GM12878 (cell line): Measurements from ENCODE around the gene COMMD1. TPM values are rescaled to one million over a fixed set of nuclear protein-coding genes. Genes with fewer than 3 reads are reported as not detected.

Experiments
- ATAC-seq: fragments of 200-7000 bp; cut with Tn5 transposase; 3 replicates; pipeline ENCODE4 v1.9.1; 2020; ENCODE audit warnings: mild to moderate bottlenecking, moderate library complexity
- BruUV-seq: library from RNA; stranded (reverse); fragments of 400-500 nt; replicated peaks from 2 replicates; lab custom pipeline; 2021; lab: Mats Ljungman, UMichigan
- CTCF ChIA-PET: fragments of 300-600 bp; sonication (Branson Sonifier 250); formaldehyde crosslinking; extraction: SDS; loops from one replicate; lab custom pipeline; 2021; ENCODE audit warnings: inconsistent platforms; lab: Yijun Ruan, JAX
- POLR2A ChIA-PET: fragments of 350-600 bp; formaldehyde crosslinking; extraction: SDS; loops from one replicate; lab custom pipeline; 2021; ENCODE audit warnings: inconsistent platforms; lab: Charles Lee
- RAD21 ChIA-PET: fragments of 300-600 bp; sonication (Branson Sonifier 250); formaldehyde crosslinking; loops from one replicate; lab custom pipeline; 2023; ENCODE audit warnings: antibody characterized with exemption; ENCODE audit not compliant: unreplicated experiment; lab: Charles Lee
- SMC1A ChIA-PET: fragments of 300-600 bp; sonication (Branson Sonifier 250); formaldehyde crosslinking; loops from one replicate; lab custom pipeline; 2023; ENCODE audit not compliant: unreplicated experiment, uncharacterized antibody; lab: Charles Lee
- DNase-seq: peaks from one replicate; pipeline ENCODE4 v3.0.0-alpha.2; 2011; ENCODE audit warnings: low read depth, low spot score
- FAIRE-seq: peaks from 3 replicates; lab custom pipeline; 2011; peaks lifted over from hg19 to GRCh38; lab: Jason Lieb, UNC
- H2AFZ ChIP-seq: 2 replicates; pipeline ENCODE4 v1.6.0; 2011; ENCODE audit warnings: low read depth, low read length, control low read depth; ENCODE audit not compliant: control insufficient read depth
- H3K27ac ChIP-seq: 2 replicates; pipeline ENCODE4 v1.5.1; 2011; ENCODE audit warnings: control low read depth; ENCODE audit not compliant: control insufficient read depth, insufficient read depth
- H3K27me3 ChIP-seq, 2 experiments: replicated peaks in 1 of 2; 2 replicates each; pipeline versions ENCODE4 v1.6.0 to v1.6.1; 2011; ENCODE audit warnings: low read length in 1 of 2; ENCODE audit not compliant: control insufficient read depth in 2 of 2, insufficient read depth in 2 of 2
- H3K36me3 ChIP-seq, 2 experiments: 2 replicates each; pipeline ENCODE4 v1.5.1; 2011; ENCODE audit warnings: low read length in 1 of 2; ENCODE audit not compliant: control insufficient read depth in 2 of 2, insufficient read depth in 2 of 2
- H3K4me1 ChIP-seq: 2 replicates; pipeline ENCODE4 v1.6.1; 2011; ENCODE audit warnings: mild to moderate bottlenecking, low read length, moderate library complexity, mixed read lengths; ENCODE audit not compliant: control insufficient read depth, insufficient read depth
- H3K4me2 ChIP-seq: 2 replicates; pipeline ENCODE4 v1.6.0; 2011; ENCODE audit warnings: control low read depth; ENCODE audit not compliant: control insufficient read depth, insufficient read depth
- H3K4me3 ChIP-seq: fragments of 200-600 bp; sonication (generic); 2 replicates; pipeline ENCODE4 v1.5.1; 2016
- H3K79me2 ChIP-seq: 2 replicates; pipeline ENCODE4 v1.6.0; 2011; ENCODE audit warnings: low read length; ENCODE audit not compliant: control insufficient read depth, insufficient read depth
- H3K9ac ChIP-seq: 2 replicates; pipeline ENCODE4 v1.8.0; 2011; ENCODE audit warnings: low read length, control low read depth, mixed read lengths; ENCODE audit not compliant: control insufficient read depth, insufficient read depth
- H3K9me3 ChIP-seq: replicated peaks from 3 replicates; pipeline ENCODE4 v1.5.1; 2011; ENCODE audit warnings: mild to moderate bottlenecking, low read length; ENCODE audit not compliant: control insufficient read depth, insufficient read depth
- H4K20me1 ChIP-seq: 2 replicates; pipeline ENCODE4 v1.6.0; 2011; ENCODE audit not compliant: control insufficient read depth, insufficient read depth
- BMI1 ChIP-seq: fragments of 450-650 bp; IDR thresholded peaks from 2 replicates; pipeline ENCODE4 v1.6.1; 2016; ENCODE audit warnings: mild to moderate bottlenecking, moderate library complexity, borderline replicate concordance
- BRCA1 ChIP-seq: IDR thresholded peaks from 2 replicates; pipeline ENCODE4 v1.6.1; 2011; ENCODE audit warnings: low read depth, low read length, improper control_type of control experiment
- CBX3 ChIP-seq: fragments of 200-600 bp; sonication (generic); IDR thresholded peaks from 2 replicates; pipeline ENCODE4 v1.6.1; 2016; ENCODE audit warnings: low read depth, borderline replicate concordance
- DPF2 ChIP-seq: fragments of 450-650 bp; IDR thresholded peaks from 2 replicates; pipeline ENCODE4 v1.6.1; 2017; ENCODE audit warnings: mild to moderate bottlenecking
- ESRRA ChIP-seq: IDR thresholded peaks from 2 replicates; pipeline ENCODE4 v1.6.1; 2012; ENCODE audit warnings: mild to moderate bottlenecking, low read length, improper control_type of control experiment
- FOS ChIP-seq: IDR thresholded peaks from 3 replicates; pipeline ENCODE4 v1.6.1; 2011; ENCODE audit warnings: borderline replicate concordance; ENCODE audit not compliant: insufficient read length; ENCODE audit errors: extremely low read depth
- HCFC1 ChIP-seq: fragments of 150-350 bp; IDR thresholded peaks from 2 replicates; pipeline ENCODE4 v1.6.1; 2014; ENCODE audit warnings: low read length
- JUND ChIP-seq: IDR thresholded peaks from 2 replicates; pipeline ENCODE4 v1.6.1; 2012; ENCODE audit warnings: low read depth, mild to moderate bottlenecking, low read length, improper control_type of control experiment, moderate library complexity
- LARP7 ChIP-seq: fragments of 450-650 bp; IDR thresholded peaks from 2 replicates; pipeline ENCODE4 v1.6.1; 2017; ENCODE audit warnings: mild to moderate bottlenecking
- MTA3 ChIP-seq: IDR thresholded peaks from 2 replicates; pipeline ENCODE4 v1.6.1; 2012; ENCODE audit warnings: low read length, inconsistent platforms, borderline replicate concordance
- NFYB ChIP-seq: IDR thresholded peaks from 2 replicates; pipeline ENCODE4 v1.6.1; 2011; ENCODE audit warnings: low read depth, mild to moderate bottlenecking, low read length, improper control_type of control experiment, moderate library complexity; ENCODE audit not compliant: insufficient read depth
- PAX5 ChIP-seq: IDR thresholded peaks from 2 replicates; pipeline ENCODE4 v1.6.1; 2011; ENCODE audit warnings: low read depth, low read length, borderline replicate concordance
- POLR2AphosphoS5 ChIP-seq: IDR thresholded peaks from 2 replicates; pipeline ENCODE4 v1.6.1; 2011; ENCODE audit warnings: mild to moderate bottlenecking, low read length, inconsistent platforms
- RBBP5 ChIP-seq: fragments of 200-600 bp; sonication (generic); conservative IDR thresholded peaks from 2 replicates; pipeline ENCODE4 v1.6.1; 2016
- STAT3 ChIP-seq: IDR thresholded peaks from 2 replicates; pipeline ENCODE4 v1.6.1; 2011; ENCODE audit warnings: low read depth, low read length, improper control_type of control experiment
- ZZZ3 ChIP-seq: IDR thresholded peaks from 2 replicates; pipeline ENCODE4 v1.6.1; 2011; ENCODE audit warnings: low read depth; ENCODE audit not compliant: control insufficient read depth, insufficient read length
- WGBS: methylation state at CpG from one replicate; pipeline ENCODE4 v1.1.6; 2016; ENCODE audit warnings: low lambda C conversion rate; ENCODE audit not compliant: insufficient replicate concordance, insufficient coverage; ENCODE audit errors: missing lambda C conversion rate; 5-methylcytosine and 5-hydroxymethylcytosine counted together
- in situ Hi-C: fragments of 300-500 bp; cut with MboI; formaldehyde crosslinking; loops from 9 replicates; pipeline ENCODE4 v1.14.3; 2018; ENCODE audit warnings: mixed read lengths
- intact Hi-C: fragments of 100-400 bp; cut with micrococcal nuclease; formaldehyde crosslinking; loops from one replicate; pipeline ENCODE4 v1.14.2; 2022; ENCODE audit not compliant: unreplicated experiment
- polyA plus RNA-seq, 11 experiments: library from polyadenylated mRNA; depleted of rRNA in 4 of 11; unstranded in 6 of 11; stranded (reverse) in 5 of 11; fragments of >200 nt; fragmentation: Nextera tagmentation in 4 of 11; fragmentation: Illumina TruSeq in 1 of 11; extraction: Ambion mirVana in 4 of 11; extraction: Trizol in 1 of 11; gene quantifications; 1 replicate in 1 of 11; 2 replicates in 10 of 11; pipeline versions ENCODE4 v1.2.1 to v1.2.3, GENCODE V29; 2011 to 2016; ENCODE audit warnings: inconsistent platforms in 2 of 11, missing spikeins in 2 of 11, low read depth in 1 of 11
- total RNA-seq, 4 experiments: library from RNA; depleted of rRNA in 3 of 4; stranded (reverse); fragments of >200 nt in 3 of 4; fragmentation: Illumina TruSeq in 1 of 4; extraction: Trizol in 1 of 4; gene quantifications; 2 replicates each; pipeline versions ENCODE4 v1.2.1 to v1.2.3, GENCODE V29; 2013 to 2021
- TF ChIP-seq, protein P1 (sequence below): fragments of 150-350 bp; IDR thresholded peaks from 2 replicates; pipeline ENCODE4 v1.6.1; 2014; ENCODE audit warnings: mild to moderate bottlenecking, low read depth, low read length
- TF ChIP-seq, protein P2 (sequence below): IDR thresholded peaks from 2 replicates; pipeline ENCODE4 v1.6.1; 2011; ENCODE audit warnings: mild to moderate bottlenecking, low read depth, low read length, moderate library complexity; ENCODE audit not compliant: insufficient replicate concordance
- TF ChIP-seq, protein P3 (sequence below): fragments of 450-650 bp; IDR thresholded peaks from 2 replicates; pipeline ENCODE4 v1.6.1; 2017; ENCODE audit warnings: antibody characterized with exemption, mild to moderate bottlenecking, moderate library complexity

The COMMD1 gene
- total and polyA plus RNA-seq, 10 of the 15 experiments (the other 5 are each of a cell fraction or from before 2014, with no cell fraction given): 39.7 to 210 (median 53.7) TPM

DNA sequence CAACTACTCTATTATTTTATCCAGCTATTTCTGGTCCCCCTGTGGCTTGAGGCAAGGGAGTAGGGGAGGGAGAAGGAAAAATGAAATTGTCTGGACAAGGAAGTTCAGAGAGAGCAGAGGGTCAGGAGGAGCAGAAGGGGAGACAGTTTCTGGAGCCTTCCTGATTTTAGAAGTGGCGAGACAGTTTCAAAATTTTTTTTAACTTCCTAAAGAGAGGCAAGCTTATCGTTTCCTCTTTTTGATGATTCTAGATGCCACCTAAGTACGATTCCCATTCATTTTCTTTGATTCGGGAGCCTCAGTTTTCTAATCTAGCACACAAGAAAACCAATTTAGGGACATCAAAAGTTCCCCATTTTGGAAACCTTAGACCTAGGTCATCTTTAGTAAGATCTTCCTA lies 193.6 kb downstream of the COMMD1 start (continued):
- TF ChIP-seq ZZZ3 (no peak), FOS (no peak), NFYB (no peak), HCFC1 (no peak), PAX5 (no peak), STAT3 (no peak)

DNA sequence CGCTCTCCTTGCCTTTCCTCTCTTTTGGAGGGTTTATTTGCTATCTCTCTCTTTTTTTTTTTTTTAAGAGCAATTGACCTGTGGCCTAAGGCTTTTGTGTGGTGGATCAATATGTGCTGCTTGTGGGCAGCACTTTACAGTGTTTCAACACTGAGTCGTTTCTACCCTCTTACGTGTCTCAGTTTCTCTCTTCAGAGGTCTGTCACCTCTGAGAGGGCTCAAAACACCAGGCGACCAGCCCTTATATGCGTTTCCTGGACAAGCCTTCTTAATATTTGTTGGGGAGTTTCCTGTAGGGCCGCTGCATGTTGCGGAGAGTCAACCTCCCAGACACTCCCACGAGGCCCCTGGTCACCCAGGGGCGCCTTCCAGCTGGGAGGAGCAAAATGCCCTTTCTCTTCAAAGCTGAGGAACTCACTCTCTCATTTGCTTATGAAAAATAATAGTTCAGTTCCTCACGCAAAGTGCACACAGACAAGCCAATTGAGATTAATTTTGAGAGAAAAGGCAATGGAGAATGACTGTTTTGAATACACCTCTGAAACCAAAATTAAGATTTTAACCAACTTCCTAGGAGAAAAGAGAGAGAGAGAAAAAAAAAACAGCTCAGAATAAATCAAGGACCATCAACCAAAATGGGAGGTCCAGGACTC lies 194.2 kb downstream of the COMMD1 start:
- H3K4me3 ChIP-seq: peak overlapping the region; percentile 53
- RAD21 ChIA-PET: interaction anchor here (0.6 to 4.7 kb wide), 21 partner anchors 13 to 314 kb away, joined by 3 to 40 read pairs (median 4); no protein-coding TSS in a partner anchor
- TF ChIP-seq BMI1 (no peak), ESRRA (no peak), CBX3 (no peak), LARP7 (no peak), POLR2AphosphoS5 (peak; percentile 52; the same call in 1 of the 2 replicates), RBBP5 (no peak), MTA3 (peak; percentile 42; the same call in 1 of the 2 replicates), JUND (no peak), DPF2 (no peak), BRCA1 (no peak)
- TF ChIP-seq, protein P1, sequence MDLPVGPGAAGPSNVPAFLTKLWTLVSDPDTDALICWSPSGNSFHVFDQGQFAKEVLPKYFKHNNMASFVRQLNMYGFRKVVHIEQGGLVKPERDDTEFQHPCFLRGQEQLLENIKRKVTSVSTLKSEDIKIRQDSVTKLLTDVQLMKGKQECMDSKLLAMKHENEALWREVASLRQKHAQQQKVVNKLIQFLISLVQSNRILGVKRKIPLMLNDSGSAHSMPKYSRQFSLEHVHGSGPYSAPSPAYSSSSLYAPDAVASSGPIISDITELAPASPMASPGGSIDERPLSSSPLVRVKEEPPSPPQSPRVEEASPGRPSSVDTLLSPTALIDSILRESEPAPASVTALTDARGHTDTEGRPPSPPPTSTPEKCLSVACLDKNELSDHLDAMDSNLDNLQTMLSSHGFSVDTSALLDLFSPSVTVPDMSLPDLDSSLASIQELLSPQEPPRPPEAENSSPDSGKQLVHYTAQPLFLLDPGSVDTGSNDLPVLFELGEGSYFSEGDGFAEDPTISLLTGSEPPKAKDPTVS: no peak
- TF ChIP-seq, protein P2, sequence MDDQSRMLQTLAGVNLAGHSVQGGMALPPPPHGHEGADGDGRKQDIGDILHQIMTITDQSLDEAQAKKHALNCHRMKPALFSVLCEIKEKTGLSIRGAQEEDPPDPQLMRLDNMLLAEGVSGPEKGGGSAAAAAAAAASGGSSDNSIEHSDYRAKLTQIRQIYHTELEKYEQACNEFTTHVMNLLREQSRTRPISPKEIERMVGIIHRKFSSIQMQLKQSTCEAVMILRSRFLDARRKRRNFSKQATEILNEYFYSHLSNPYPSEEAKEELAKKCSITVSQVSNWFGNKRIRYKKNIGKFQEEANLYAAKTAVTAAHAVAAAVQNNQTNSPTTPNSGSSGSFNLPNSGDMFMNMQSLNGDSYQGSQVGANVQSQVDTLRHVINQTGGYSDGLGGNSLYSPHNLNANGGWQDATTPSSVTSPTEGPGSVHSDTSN: no peak
- TF ChIP-seq, protein P3, sequence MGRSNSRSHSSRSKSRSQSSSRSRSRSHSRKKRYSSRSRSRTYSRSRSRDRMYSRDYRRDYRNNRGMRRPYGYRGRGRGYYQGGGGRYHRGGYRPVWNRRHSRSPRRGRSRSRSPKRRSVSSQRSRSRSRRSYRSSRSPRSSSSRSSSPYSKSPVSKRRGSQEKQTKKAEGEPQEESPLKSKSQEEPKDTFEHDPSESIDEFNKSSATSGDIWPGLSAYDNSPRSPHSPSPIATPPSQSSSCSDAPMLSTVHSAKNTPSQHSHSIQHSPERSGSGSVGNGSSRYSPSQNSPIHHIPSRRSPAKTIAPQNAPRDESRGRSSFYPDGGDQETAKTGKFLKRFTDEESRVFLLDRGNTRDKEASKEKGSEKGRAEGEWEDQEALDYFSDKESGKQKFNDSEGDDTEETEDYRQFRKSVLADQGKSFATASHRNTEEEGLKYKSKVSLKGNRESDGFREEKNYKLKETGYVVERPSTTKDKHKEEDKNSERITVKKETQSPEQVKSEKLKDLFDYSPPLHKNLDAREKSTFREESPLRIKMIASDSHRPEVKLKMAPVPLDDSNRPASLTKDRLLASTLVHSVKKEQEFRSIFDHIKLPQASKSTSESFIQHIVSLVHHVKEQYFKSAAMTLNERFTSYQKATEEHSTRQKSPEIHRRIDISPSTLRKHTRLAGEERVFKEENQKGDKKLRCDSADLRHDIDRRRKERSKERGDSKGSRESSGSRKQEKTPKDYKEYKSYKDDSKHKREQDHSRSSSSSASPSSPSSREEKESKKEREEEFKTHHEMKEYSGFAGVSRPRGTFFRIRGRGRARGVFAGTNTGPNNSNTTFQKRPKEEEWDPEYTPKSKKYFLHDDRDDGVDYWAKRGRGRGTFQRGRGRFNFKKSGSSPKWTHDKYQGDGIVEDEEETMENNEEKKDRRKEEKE: no peak

More for the DNA sequence above, 194.2 kb downstream of the COMMD1 start:
- Histone ChIP-seq H4K20me1 (no peaks in the 10 kb centered on the region), H3K9me3 (no peaks in the 10 kb centered on the region), H3K4me2 (peak overlapping the region; percentile 95), H3K79me2 (peaks cover 1% of the 10 kb centered on the region), H3K9ac (peak overlapping the region; percentile 67), H3K36me3 (no peaks in the 10 kb centered on the region), H3K27ac (peak overlapping the region; percentile 95), H3K27me3 (no peaks in the 10 kb centered on the region), H2AFZ (peak overlapping the region; percentile 58), H3K4me1 (peaks cover 43% of the 10 kb centered on the region)
- ATAC-seq (peak; percentile 96), FAIRE-seq (peak; percentile 71), DNase-seq (peak; percentile 80)
- ChIA-PET SMC1A (interaction anchor here (0.6 to 5.6 kb wide), 27 partner anchors 10 to 320 kb away, joined by 3 to 59 read pairs (median 6); no protein-coding TSS in a partner anchor), CTCF (interaction anchor here (0.6 to 3.8 kb wide), 15 partner anchors 14 to 866 kb away, joined by 3 to 23 read pairs (median 4); no protein-coding TSS in a partner anchor), POLR2A (interaction anchor here (0.6 to 2.6 kb wide), 19 partner anchors 10 to 104 kb away, joined by 3 to 10 read pairs (median 4); no protein-coding TSS in a partner anchor)
- in situ Hi-C loops (no loop called here), intact Hi-C loops (loop anchor here (1.0 to 2.0 kb wide), 3 partner anchors 41 to 98 kb away; no protein-coding TSS in a partner anchor)
- 0% methylated on average over 10 of the region's 10 CpGs for WGBS
- BruUV-seq: TSS peak; percentile 72
